Ishikawa (cell line): ENCODE measurements around the gene PCDH15.

Experiments used
- CEBPB ChIP-seq: IDR thresholded peaks from 2 replicates; pipeline ENCODE4 v1.6.1; 2012
- FOXM1 ChIP-seq: IDR thresholded peaks from 2 replicates; pipeline ENCODE4 v1.6.1; 2012; ENCODE audit warnings: low read depth, borderline replicate concordance
- MAX ChIP-seq: IDR thresholded peaks from 2 replicates; pipeline ENCODE4 v1.6.1; 2012
- NFIC ChIP-seq: IDR thresholded peaks from 2 replicates; pipeline ENCODE4 v1.6.1; 2012
- TCF12 ChIP-seq: IDR thresholded peaks from 2 replicates; pipeline ENCODE4 v1.6.1; 2012; ENCODE audit warnings: low read depth
- USF1 ChIP-seq: IDR thresholded peaks from 2 replicates; pipeline ENCODE4 v1.6.1; 2012
- YY1 ChIP-seq: IDR thresholded peaks from 2 replicates; pipeline ENCODE4 v1.6.1; 2012; ENCODE audit warnings: low read depth

- no peak for TF ChIP-seq CEBPB
- no peak for TF ChIP-seq USF1
- TF ChIP-seq TCF12 = no peak
- no peak for TF ChIP-seq FOXM1
- no peak for TF ChIP-seq MAX
- no peak for TF ChIP-seq NFIC
- TF ChIP-seq YY1 = no peak
Observed at GRCh38 chr10:54501929-54502328, 299.1 kb downstream of the PCDH15 start.
